Measurements from ENCODE around the gene DHRS2. TPM values are rescaled to one million over a fixed set of nuclear protein-coding genes. Genes with fewer than 3 reads are reported as not detected.
A peak's percentile ranks its signal among the peaks of the same experiment; 100 is the strongest.
"Not testable (repeated sequence)": the region's sequence is repeated elsewhere in the genome, so short reads cannot be mapped to it uniquely, and the experiment has no call there.

Gene DHRS2, protein sequence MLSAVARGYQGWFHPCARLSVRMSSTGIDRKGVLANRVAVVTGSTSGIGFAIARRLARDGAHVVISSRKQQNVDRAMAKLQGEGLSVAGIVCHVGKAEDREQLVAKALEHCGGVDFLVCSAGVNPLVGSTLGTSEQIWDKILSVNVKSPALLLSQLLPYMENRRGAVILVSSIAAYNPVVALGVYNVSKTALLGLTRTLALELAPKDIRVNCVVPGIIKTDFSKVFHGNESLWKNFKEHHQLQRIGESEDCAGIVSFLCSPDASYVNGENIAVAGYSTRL
- 0.42 and 1.5 TPM in 2 replicates for total RNA-seq (2014; rRNA removed; shearing (Covaris generic))
- 2.2 and 4.0 TPM in 2 replicates for polyA plus RNA-seq (2015; cell fraction: cytosol; rRNA removed)
- 4.5 and 5.6 TPM in 2 replicates for polyA plus RNA-seq (2015; cell fraction: nucleus; rRNA removed)

DNA sequence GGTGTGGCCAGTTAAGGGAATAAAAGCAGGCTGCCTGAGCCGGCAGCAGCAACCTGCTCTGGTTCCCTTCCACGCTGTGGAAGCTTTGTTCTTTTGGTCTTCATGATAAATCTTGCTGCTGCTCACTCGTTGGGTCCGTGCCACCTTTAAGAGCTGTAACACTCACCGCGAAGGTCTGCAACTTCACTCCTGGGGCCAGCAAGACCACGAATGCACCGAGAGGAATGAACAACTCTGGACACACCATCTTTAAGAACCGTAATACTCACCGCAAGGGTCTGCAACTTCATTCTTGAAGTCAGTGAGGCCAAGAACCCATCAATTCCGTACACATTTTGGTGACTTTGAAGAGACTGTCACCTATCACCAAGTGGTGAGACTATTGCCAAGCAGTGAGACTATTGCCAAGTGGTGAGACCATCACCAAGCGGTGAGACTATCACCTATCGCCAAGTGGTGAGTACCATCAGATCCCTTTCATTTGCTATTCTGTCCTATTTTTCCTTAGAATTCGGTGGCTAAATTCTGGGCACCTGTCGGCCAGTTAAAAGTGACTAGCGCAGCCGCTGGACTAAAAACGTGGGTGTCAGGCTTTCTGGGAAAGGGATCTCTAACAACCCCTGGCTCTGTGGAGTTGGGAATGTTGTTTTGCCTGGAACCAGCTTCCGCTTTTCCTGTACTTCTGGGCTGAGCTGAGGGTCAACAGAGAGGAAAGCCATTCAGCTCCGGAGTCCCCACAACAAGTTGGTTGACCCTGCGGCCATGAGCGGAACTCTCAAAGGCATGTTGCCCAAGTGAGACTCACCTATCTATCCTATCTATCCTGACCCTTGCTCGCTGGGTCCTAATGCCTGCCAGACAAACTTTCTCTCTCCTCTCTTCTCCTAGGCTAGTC lies at the start of gene DHRS2:
DHRS2 (plus strand) TSS at position 48 of the 895 bp plus-strand sequence. CDS start 2,501 bp downstream, outside the sequence.
- in situ Hi-C loops (cut with HindIII; ENCODE audit: low pct_unique_long_range_greater_than_20kb, low sequenced_read_pairs) = no loop called here
- no peak for DNase-seq (ENCODE audit: low read depth, low spot score)

DNA sequence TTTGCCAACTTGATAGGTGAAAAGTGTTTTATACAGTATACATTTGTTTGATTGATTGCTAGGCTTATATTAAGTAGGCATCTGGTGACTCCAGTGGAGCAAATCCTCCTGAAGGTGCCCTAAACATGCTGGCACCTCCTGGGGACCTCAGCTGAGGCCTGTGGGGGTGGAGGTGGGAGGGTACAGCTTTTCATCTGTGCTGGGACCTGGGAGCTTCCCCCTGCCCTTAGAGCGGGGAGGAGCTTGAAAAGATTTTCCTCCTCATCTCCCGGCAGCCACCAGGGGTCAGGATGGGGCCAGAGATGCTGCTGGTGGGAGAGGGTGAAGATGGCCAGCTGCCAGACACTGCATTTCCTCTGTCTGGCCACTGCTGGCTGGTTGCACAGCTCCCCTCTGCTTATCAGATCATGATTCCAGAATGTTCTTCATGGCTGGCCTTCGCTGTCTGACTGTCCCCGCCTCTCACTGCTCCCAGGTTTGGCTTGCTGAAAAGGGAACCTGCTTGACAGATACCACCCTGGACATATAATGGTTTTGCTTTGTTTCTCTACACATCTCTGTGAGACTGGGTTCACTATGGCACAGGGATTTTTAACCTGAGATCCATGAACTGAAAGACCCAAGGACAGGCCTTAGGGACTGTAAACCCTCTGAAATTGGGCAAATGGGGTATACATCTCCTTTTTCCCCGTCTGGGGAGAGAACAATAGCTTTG lies 47.1 kb upstream of the DHRS2 start:
- in situ Hi-C loops (cut with HindIII; ENCODE audit: low pct_unique_long_range_greater_than_20kb, low sequenced_read_pairs) = no loop called here
- DNase-seq (ENCODE audit: low read depth, low spot score) = peak; percentile 91

DNA sequence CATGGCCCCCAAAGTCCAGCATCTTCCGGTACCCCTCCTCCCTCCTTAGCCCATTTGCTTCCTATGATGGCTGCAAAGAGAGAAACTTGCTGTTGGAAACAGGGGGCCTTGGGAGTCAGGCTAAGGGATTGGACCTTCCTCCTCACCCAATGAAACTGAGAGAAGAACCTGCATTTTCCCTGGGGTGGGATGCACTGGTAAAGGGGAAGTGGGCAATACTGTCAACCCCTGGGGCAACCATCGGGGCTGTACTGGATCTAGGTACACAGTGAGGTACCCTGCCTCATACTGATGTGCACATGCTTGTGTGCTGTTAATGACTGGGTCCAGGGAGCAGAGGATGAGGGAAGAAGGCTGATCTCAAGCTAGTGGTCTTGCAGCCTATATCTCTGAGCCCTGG lies 46.6 kb upstream of the DHRS2 start:
- in situ Hi-C loops (cut with HindIII; ENCODE audit: low pct_unique_long_range_greater_than_20kb, low sequenced_read_pairs) = no loop called here
- DNase-seq (ENCODE audit: low read depth, low spot score) = no peak

GRCh38 chr14:23590198-23590597 lies 46.0 kb upstream of the DHRS2 start:
- in situ Hi-C loops (cut with HindIII; ENCODE audit: low pct_unique_long_range_greater_than_20kb, low sequenced_read_pairs) = no loop called here
- no peak for DNase-seq (ENCODE audit: low read depth, low spot score)

- in situ Hi-C loops (cut with HindIII; ENCODE audit: low pct_unique_long_range_greater_than_20kb, low sequenced_read_pairs); DNase-seq (ENCODE audit: low read depth, low spot score): not testable (repeated sequence)
These were observed 42.0 kb upstream of the DHRS2 start for GRCh38 chr14:23594191-23594590.

DNA sequence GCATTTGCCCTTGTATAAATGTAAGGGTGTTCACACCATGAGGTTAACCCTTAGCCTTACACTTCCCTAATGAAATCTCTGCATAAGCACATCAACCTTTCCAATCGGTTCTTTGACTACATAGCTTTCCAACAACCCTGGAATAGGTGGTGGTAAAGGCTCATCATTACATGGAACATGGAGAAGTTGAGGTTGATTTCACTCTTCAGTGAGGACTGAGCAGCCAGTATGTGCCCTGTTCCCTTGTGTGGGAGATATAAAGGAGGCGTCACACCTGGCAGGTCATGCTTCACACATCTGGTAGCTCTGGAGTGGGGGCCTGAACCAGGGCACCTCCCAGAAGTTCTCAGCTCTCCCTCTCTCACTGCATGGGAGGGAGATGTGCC lies 35.8 kb upstream of the DHRS2 start:
- in situ Hi-C loops (cut with HindIII; ENCODE audit: low pct_unique_long_range_greater_than_20kb, low sequenced_read_pairs) = no loop called here
- DNase-seq (ENCODE audit: low read depth, low spot score) = no peak

DNA sequence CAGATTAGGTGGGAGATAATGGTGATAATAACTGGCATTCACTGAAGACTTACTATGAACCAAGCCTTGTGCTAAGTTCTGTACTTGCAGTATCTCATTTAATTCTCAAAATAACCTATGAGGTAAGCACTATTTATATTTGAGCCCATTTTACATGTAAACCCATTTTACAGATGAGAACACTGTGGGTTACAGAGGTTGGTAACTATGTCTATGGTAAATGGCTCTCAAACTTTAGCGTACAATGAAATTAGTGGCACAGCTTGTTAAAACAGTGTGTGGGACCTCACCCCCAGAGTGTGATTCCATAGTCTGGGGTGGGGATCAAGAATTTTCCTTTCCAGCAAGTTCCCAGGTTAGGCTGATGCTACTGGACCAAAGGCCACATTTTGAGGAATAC lies 35.4 kb upstream of the DHRS2 start:
- in situ Hi-C loops (cut with HindIII; ENCODE audit: low pct_unique_long_range_greater_than_20kb, low sequenced_read_pairs) = no loop called here
- DNase-seq (ENCODE audit: low read depth, low spot score) = no peak

GRCh38 chr14:23601424-23601823 lies 34.7 kb upstream of the DHRS2 start:
- in situ Hi-C loops (cut with HindIII; ENCODE audit: low pct_unique_long_range_greater_than_20kb, low sequenced_read_pairs) = no loop called here
- no peak for DNase-seq (ENCODE audit: low read depth, low spot score)

GRCh38 chr14:23601845-23602180 lies 34.4 kb upstream of the DHRS2 start:
- no peak for DNase-seq (ENCODE audit: low read depth, low spot score)

DNA sequence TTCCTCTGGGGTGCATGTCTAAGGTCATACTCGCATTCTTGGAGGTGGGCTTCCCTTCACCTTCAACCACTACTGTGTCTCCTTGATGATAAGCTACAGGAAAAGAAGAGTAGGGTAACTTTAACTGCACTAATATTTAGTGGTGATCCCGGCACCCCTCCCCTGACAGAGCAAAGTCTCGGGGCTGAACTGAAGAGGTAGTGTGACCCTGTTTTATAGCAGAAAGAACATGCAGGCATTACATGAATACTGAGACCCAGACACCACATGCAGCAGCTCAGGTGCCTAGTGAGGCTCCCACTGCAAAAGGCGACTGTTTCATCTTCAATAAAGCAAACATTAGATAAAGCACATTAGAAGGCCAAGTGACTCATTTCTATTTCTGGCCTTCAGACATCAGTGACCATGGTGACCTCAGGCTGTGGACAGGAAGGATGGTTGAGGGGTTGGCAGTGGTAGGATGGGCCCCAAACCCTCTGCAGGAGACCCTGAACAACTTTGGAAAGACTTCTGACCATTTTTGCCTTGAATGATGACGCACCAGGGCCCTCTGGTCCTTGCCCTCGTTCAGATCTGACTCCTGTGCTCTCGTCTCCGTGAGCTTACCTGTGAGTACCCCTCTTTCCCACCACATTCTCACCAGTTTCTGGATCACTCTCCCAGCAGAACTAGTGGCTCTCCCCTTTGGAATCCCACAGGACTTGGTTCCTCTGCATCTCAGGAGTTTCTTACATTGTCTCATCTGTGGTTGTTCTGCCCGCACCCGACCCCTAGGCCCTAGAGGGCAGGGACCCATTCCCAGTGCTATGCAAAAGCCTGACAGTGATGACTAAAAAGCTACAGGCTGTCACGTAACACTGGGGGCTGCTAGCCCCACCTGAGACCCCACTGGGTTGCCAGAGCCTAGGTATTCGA lies 33.7 kb upstream of the DHRS2 start:
- no peak for DNase-seq (ENCODE audit: low read depth, low spot score)
- in situ Hi-C loops (cut with HindIII; ENCODE audit: low pct_unique_long_range_greater_than_20kb, low sequenced_read_pairs) = no loop called here

More at GRCh38 chr14:23601845-23602180, 34.4 kb upstream of the DHRS2 start:
- in situ Hi-C loops (cut with HindIII; ENCODE audit: low pct_unique_long_range_greater_than_20kb, low sequenced_read_pairs) = no loop called here

DNA sequence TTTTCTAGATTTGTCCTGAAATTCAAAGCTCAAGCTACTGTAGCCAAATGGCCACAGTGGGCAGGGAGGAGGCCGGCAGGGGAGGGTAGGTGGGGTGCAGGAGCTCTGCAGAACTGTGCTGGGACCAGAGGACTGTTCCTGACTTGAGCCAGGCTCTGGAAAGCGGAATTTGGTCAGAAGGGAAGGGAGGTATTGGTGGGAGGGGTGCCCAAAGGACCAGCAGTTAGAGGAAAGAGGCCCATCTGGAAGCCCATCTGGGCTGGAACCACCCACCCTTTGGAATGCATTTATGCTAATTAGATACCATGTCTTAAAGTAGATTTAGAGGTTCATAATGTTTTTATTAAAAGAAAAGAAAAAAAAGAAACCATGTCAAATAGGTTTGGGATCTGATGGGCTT lies 33.1 kb upstream of the DHRS2 start:
- in situ Hi-C loops (cut with HindIII; ENCODE audit: low pct_unique_long_range_greater_than_20kb, low sequenced_read_pairs) = no loop called here
- no peak for DNase-seq (ENCODE audit: low read depth, low spot score)

- in situ Hi-C loops (cut with HindIII; ENCODE audit: low pct_unique_long_range_greater_than_20kb, low sequenced_read_pairs) = no loop called here
- no peak for DNase-seq (ENCODE audit: low read depth, low spot score)
These were observed 32.0 kb upstream of the DHRS2 start for GRCh38 chr14:23604148-23604547.

DNA sequence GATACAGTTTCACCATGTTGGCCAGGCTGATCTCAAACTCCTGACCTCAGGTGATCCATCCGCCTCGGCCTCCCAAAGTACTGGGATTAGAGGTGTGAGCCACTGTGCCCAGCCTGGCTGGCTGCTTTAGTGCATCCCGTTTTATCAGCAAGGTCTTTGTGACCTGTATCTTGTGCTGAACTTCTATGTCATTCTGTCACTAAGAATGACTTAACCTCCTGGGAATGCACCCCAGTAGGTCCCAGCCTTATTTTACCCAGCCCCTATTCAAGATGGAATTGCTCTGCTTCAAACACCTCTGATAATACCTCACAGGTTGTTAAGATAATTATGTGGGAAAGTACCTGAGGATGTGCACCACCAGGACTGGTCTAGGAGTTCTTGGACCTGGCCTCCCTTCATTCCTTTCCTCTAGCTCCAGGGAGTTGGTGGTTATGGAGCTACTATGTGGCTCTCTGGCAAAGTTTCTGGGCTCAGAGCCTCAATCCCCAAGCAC lies 31.4 kb upstream of the DHRS2 start:
- in situ Hi-C loops (cut with HindIII; ENCODE audit: low pct_unique_long_range_greater_than_20kb, low sequenced_read_pairs) = no loop called here
- no peak for DNase-seq (ENCODE audit: low read depth, low spot score)

- in situ Hi-C loops (cut with HindIII; ENCODE audit: low pct_unique_long_range_greater_than_20kb, low sequenced_read_pairs) = no loop called here
- DNase-seq (ENCODE audit: low read depth, low spot score) = no peak
These were observed 30.1 kb upstream of the DHRS2 start for GRCh38 chr14:23605931-23606585.

GRCh38 chr14:23608454-23608853 lies 27.7 kb upstream of the DHRS2 start:
- in situ Hi-C loops (cut with HindIII; ENCODE audit: low pct_unique_long_range_greater_than_20kb, low sequenced_read_pairs) = no loop called here
- DNase-seq (ENCODE audit: low read depth, low spot score) = no peak

DNA sequence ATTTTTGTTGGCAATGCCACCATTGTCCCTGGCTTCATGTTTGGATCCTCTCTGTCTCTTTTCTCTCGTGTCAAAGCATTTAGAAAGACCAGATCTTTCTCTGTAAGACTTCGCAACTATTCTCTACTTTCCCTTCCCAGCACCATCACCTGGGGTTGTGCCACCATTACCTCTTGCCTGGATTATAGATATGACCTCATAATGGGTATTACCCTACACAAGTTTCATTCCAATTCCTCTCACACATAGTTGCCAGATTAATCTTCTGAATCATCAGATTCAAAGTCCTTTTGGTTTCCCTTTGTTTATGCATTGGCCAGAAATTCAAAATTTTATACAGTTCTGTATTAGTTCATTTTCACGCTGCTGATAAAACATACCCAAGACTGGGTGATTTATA lies 27.2 kb upstream of the DHRS2 start:
- in situ Hi-C loops (cut with HindIII; ENCODE audit: low pct_unique_long_range_greater_than_20kb, low sequenced_read_pairs) = no loop called here
- DNase-seq (ENCODE audit: low read depth, low spot score) = no peak
